Right kidney (tissue), 1 donor: ENCODE measurements around the gene SCIN.
"Not testable (repeated sequence)": the region's sequence is repeated elsewhere in the genome, so short reads cannot be mapped to it uniquely, and the experiment has no call there.

Experiments used
- DNase-seq: peaks from one replicate; pipeline ENCODE4 v3.0.0-alpha.2; 2016

The SCIN gene

DNA sequence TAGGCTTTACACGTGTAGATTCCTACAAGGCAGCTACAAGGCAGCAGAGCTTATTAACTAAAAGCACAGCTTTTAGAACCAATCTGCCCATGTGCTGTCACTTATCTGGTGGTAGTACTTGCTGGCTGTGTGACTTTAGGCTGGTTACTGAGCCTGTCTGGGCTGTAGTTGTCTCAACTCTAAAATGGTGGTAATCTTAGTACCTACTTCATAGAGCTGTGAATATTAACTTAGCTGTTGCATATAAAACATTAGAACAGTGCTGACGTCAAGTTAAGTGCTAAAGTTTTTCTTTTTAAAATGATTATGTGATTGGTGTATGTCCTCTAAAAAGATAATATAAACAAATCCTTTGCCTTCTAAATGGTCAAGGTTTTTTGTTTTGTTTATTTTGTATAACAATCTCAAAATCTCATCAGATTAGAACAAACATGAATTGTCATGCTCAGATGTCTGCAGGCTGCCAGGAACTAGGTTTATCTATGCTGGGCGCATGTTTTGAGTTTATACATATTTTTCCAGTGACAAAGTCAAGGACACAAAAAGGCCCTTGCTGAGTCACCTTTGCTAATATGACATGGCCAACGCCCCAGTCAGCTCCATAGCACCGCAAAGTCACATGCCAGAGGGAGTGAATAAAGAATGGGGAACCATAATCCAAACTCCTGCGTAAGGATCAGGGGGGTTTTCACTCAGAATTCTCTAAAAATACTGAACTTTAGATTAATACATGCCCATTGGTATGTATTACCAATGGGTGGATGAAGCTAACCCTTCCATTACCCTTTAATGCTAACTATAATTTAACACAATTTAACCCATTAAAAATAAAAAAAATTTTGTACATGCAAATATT, 77.1 kb downstream of the SCIN start:
- no peak for DNase-seq

DNA sequence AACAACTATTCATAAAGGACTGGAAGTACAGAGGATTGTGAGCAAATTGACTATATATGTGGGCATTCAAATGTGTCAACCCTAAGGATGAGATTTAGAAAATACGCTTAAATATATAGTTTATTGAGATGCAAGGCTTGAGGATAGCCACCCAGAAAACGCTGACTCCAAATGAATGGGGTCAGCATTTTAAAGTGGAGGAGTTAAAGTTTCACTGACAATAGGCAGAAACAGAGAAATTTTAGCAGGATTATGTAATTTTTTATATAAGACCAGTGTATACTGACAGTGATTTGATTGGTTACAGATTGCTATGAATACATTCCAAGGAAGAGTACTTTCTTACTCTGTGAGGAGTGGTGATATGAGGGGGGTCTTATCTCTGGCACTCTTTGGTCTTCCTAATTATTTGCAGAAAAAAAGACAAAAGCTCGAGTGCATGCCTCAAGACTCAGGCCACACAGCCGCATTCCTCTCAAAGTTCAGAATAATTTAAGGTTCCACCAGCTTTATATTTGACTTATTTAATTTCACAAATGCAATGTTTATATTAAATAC, 78.3 kb downstream of the SCIN start:
- DNase-seq = no peak

- no peak for DNase-seq
Measured at GRCh38 chr7:12649348-12649747, 78.8 kb downstream of the SCIN start.

DNA sequence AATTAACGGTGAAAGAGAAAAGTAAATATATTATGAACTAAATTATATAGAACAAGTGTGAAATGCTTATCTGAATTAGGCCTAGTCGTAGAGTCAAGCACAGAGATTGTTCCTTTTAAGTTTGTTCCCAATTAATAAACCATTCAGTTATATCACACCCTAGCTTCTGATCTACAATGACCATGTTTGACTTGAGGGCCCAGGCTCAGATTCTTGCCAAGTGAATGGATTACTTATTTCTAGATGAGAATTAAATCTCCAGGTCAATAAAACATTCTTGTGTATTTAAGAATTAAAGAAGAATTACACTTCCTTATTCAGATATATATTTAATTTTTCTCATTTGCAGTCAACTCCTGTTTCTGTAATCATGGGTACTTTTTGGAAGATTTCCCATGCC, 79.6 kb downstream of the SCIN start:
- no peak for DNase-seq

GRCh38 chr7:12653110-12653509, 82.6 kb downstream of the SCIN start:
- no peak for DNase-seq

DNA sequence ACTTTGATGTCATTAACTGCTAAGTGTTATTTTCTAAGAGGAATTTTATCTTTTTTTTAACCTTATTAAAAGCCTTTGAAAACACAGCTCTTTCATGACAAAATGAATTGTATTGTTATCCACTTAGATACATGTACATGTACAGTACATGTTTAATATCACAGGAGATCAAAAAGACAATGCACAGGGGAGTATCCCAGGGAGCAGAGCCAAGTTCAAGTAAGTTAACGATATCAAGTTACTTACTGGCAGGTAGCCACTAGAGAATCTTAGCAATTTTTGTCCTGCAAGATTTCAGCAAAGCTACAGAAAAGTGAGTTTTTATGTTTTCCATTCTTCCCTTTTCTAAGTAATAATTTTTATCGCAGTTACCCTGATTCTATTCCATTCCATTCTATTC, 83.0 kb downstream of the SCIN start:
- DNase-seq = no peak

DNA sequence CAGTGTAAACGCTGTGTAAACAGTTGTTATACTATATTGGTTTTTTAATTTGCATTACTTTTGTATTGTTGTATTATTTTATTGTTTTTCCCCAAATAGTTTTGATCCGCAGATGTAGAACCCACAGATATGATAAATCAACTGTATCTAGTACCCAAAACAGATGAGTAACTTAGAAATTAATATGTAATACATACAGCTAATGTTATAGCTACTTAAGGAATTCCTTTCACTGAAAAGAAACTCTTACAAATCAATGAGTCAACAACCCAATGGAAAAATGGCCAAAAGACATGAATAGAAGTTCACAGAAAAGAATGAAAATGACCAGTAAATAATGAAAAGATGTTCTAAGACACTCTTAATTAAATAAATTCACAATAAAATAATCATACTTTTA, 84.6 kb downstream of the SCIN start:
- DNase-seq = no peak

DNA sequence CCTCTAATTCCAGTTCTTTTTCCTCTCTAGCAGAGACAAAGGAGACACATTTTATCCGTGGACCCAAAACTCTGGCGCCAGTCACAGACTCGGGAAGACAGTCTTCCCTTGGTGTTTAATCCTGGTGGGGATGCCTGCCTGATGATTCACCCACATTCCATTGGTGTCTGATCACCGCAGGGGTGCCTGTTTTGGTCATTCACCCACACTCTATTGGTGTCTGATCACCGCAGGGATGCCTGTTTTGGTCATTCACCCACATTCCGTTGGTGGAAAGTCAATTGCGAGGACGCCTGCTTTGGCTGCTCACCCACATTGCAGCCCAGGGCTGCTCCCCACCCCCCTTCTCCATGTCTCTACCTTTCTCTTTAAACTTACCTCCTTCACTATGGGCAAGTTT, 89.9 kb downstream of the SCIN start:
- DNase-seq = not testable (repeated sequence)

- DNase-seq = not testable (repeated sequence)
Measured at GRCh38 chr7:12660986-12661385, 90.5 kb downstream of the SCIN start.

DNA sequence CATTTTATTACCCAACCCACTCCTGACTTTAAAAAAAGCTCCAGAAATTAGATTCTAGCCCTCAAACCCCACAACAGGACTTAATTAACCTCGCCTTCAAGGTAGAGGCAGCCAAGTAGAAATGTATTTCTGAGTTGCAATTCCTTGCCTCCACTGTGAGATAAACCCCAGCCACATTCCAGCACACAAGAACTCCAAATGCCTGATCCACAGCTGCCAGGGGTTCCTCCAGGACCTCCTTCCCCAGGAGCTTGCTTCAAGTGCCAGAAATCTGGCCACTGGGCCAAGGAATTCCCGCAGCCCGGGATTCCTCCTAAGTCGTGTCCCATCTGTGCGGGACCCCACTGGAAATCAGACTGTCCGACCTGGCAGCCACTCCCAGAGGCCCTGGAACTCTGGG, 91.1 kb downstream of the SCIN start:
- no peak for DNase-seq

- DNase-seq = no peak
Measured at GRCh38 chr7:12670000-12670729, 99.6 kb downstream of the SCIN start.

- DNase-seq = no peak
Measured at GRCh38 chr7:12670743-12671520, 100.4 kb downstream of the SCIN start.

GRCh38 chr7:12673436-12673835, 102.9 kb downstream of the SCIN start:
- DNase-seq = not testable (repeated sequence)

- DNase-seq = no peak
Measured at GRCh38 chr7:12674053-12674452, 103.5 kb downstream of the SCIN start.

GRCh38 chr7:12674861-12675260, 104.3 kb downstream of the SCIN start:
- no peak for DNase-seq

DNA sequence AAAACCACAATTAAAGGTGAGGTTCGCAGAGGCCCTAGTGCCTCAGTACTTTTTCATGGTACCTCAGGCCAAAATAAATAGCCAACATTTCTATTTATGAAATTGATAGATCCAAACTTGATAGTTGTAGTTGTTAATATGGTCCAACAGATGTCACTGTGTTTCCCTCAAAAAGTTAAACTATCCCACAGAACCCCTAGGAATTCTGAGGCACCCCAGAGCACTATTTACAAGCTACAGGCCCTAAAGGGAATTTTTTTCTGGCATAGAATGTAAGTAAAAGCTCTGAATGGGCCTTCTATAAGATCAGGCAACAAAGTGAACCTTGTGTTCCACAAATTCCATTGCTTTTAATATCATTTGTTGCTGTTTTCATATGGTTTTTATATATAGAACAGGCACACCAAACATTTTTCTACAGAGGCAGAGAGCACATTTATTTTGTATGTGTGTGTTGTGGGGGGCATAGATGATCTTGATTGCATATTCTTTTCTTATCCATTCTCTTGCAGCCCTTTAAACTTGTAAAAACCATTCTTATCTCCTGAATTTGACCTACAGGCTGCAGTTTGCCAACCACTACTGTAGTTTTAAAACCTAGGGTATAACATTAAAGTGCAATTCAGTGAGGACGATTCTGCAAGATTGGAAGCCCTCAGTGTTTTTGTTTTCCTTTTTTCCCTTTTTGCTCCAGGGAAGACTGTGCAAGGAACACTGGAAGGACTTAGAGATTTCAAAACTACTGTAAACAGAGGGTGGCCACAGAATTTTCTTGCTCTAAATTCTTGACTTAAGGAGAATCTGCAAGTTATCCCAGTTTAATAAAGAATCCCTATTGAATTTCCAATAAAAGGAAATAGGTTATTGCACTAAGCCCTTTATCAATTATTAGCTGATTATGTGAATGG, 113.4 kb downstream of the SCIN start:
- DNase-seq = peak; percentile 4

DNA sequence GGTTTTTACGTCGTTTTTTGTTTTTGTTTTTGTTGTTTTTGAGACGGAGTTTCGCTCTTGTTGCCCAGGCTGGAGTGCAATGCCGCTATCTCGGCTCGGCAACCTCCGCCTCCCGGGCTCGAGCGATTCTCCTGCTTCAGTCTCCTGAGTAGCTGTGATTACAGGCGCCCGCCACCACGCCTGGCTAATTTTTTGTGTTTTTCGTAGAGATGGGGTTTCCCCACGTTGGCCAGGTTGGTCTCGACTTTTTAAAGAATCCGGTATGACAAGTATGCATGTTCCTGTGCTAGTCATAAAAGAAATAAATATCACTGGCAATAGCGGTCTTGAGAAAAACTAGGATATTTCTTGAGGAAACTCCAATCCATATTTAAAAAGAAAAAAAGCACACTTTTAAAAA, 114.2 kb downstream of the SCIN start:
- DNase-seq = no peak

GRCh38 chr7:12685550-12685949, 115.0 kb downstream of the SCIN start:
- DNase-seq = peak; percentile 17

DNA sequence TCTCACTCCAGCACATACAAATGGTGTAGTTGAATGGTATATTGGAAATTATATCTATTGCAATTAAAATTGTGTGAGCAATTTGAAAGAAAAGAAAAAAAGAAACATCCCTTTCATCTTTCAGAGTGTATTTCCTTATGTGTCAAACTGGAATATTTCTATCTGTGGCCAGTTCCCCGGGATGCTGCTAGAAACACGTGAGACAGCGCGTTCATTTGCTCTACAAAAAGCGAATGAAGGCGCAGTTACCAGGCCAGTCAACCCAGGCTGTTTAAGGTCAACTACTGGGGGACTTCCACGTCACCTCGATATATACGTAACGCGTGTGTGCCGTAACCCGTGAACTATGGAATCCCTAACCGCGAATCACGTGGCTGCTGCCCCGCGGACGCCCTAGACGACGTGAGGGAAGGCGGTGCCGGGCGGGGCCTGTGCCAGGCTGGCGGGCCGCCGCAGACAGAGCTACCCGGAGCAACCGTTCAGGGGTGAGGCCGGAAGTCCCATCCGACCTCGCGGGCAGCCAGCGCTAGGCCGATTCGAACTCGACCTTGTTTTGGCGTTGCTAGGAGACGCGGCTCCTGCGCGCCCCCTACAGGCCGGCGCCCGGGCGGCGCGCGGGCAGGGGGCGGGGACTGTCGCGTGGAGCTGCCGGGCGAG, 115.8 kb downstream of the SCIN start:
- DNase-seq = no peak

- DNase-seq = peak; percentile 96
Measured at GRCh38 chr7:12686891-12687717, 116.6 kb downstream of the SCIN start, which contains the start of gene ARL4A. ARL4A (plus strand) TSS chr7:12687633; CDS start chr7:12688255, 622 bp downstream.
